Fibroblast of villous mesenchyme (primary cell): ENCODE data around the gene DRP2. TPM values are rescaled to one million over a fixed set of nuclear protein-coding genes. Genes with fewer than 3 reads are reported as not detected.

ENCODE experiments used
- DNase-seq: peaks from one replicate; pipeline ENCODE4 v3.0.0-alpha.2; 2010; ENCODE audit warnings: low read depth
- H3K4me3 ChIP-seq: 2 replicates; pipeline ENCODE4 v1.5.1; 2011; ENCODE audit warnings: low read depth, mild to moderate bottlenecking, low read length
- CTCF ChIP-seq: IDR thresholded peaks from 2 replicates; pipeline ENCODE4 v1.5.1; 2012; ENCODE audit warnings: low read depth, mild to moderate bottlenecking, low read length; ENCODE audit not compliant: insufficient read depth
- small RNA-seq: library from RNA; depleted of rRNA; stranded (forward); fragments of <200 nt; gene quantifications from one replicate; pipeline ENCODE3, GENCODE V24; 2012
- total RNA-seq: library from RNA; depleted of rRNA; stranded (reverse); fragments of >200 nt; gene quantifications from 2 replicates; pipeline ENCODE4 v1.2.3, GENCODE V29; 2012

DRP2 gene
- total RNA-seq, 1 donor: 2.6 TPM

- H3K4me3 ChIP-seq: no peak overlapping the region
- no peak for TF ChIP-seq CTCF
- no peak for DNase-seq
Observed at GRCh38 chrX:101303790-101304189, 84.2 kb downstream of the DRP2 start.

Small RNAs within 50 kb of the gene (small RNA-seq; reads per million reads assigned to genes)
- not detected for gene Z70280.1

Other genes starting within 250 kb of the DRP2 start
- gene TRMT2B, start 167.7 kb upstream of the DRP2 start, total RNA-seq: 13.2 and 13.4 TPM in 2 replicates
- 0.86 and 1.9 TPM in 2 replicates for gene TMEM35A, start 140.9 kb upstream of the DRP2 start, total RNA-seq
- 11.3 and 20.3 TPM in 2 replicates for gene CENPI, start 121.6 kb upstream of the DRP2 start, total RNA-seq
- gene TAF7L, start 71.5 kb downstream of the DRP2 start, total RNA-seq: 0.32 and 1.3 TPM in 2 replicates
- gene TIMM8A, start 129.0 kb downstream of the DRP2 start, total RNA-seq: 2.9 and 3.9 TPM in 2 replicates
- gene BTK, start 166.4 kb downstream of the DRP2 start, total RNA-seq: not detected in 2 replicates
- 103 and 132 TPM in 2 replicates for gene RPL36A, start 171.2 kb downstream of the DRP2 start, total RNA-seq
- gene GLA, start 188.1 kb downstream of the DRP2 start, total RNA-seq: 31.2 and 45.8 TPM in 2 replicates
- 57.3 and 74.7 TPM in 2 replicates for gene HNRNPH2, start 188.4 kb downstream of the DRP2 start, total RNA-seq